GM18907 (cell line): Measurements from ENCODE around the gene INTS11.

Experiments used
- ATAC-seq: cut with Tn5 transposase; IDR thresholded peaks from one replicate; pipeline ENCODE4 v1.9.1; 2021; ENCODE audit warnings: mild to moderate bottlenecking, moderate library complexity; ENCODE audit not compliant: unreplicated experiment

INTS11 gene

DNA sequence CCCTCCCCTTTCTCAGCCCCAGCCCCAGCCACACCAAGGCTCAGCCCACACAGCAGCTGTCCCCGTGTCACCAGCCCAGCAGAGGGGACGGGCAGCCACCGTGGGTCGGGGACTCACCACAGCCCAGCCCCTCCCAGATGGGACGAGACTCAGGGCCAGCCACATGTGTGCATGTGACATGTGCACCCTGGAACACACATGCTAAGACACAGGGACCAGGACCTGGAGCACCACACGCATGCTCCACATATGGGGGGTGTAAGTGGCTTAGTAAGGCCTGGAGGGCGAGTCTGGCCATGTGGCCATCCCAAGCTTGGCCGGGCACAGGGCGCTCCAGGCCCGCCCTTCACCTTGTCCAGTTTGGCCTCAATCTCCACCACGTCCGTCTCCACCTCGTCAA lies 20.7 kb downstream of the INTS11 start:
- ATAC-seq = no peak

DNA sequence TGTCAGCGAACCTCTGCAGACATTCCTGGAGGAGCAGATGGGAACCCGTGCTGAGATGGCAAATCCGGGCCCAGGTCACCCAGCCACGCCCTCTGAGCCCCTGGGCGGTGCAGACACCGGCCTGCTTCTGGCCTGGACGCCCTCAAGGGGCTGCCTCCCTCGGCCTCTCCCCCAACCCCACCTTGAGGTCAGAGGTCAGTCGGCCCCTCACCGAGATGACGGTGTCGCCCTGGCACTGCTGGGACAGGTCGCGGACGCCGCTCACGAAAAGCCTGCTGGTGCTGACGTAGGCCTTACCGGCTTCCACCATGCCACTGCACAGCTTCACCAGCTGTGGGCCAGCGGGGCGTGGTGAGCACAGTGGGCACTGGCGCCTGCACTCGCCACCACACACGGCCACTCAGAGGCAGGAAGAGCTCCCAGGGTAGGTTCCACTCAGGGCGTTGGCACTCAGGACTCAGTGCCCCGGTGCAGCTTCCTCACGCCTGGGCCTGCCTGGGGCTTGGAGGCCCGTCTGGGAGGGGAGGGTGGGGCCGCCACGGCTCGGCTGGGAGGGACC lies 21.4 kb downstream of the INTS11 start:
- no peak for ATAC-seq

DNA sequence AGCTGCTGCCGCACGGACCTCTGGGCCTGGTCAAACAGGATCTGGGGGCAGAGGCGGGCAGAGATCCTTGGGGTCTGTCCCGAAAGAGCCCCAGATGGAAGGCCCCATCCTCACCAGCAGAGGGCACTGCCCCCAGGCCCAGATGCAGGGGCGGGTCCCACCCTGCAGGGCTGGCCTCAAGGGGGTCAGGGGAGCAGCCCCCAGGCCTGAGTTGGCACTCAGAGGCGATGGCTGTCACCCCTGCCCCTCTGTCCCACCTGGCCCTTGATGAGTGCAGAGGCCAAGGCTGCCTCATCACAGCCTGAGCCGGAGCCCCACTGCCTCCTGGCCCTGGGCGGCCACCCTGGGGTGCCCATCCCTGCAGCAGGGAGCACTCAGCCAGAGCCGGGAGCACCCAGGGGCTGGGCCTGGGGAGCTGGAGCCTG lies 22.4 kb downstream of the INTS11 start:
- no peak for ATAC-seq

DNA sequence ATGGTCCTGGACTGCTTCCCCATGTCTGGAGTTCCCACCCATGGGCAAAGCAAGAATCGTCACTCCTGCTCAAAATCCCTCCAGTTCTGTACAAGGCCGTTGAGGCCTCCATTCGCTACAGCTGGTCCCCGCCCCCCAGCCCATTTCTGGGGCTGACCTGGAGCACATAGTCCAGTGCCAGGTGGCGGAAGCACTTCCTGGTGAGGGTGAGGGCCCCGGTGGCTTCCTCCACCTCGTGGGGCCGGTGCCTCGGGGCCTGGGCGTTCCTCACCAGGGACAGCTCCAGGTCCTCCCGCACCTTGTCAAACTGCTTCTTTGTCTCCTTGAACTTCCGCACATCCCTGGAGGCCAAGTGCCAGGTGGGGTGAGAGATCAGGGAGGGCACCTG lies 24.1 kb downstream of the INTS11 start:
- ATAC-seq = no peak

DNA sequence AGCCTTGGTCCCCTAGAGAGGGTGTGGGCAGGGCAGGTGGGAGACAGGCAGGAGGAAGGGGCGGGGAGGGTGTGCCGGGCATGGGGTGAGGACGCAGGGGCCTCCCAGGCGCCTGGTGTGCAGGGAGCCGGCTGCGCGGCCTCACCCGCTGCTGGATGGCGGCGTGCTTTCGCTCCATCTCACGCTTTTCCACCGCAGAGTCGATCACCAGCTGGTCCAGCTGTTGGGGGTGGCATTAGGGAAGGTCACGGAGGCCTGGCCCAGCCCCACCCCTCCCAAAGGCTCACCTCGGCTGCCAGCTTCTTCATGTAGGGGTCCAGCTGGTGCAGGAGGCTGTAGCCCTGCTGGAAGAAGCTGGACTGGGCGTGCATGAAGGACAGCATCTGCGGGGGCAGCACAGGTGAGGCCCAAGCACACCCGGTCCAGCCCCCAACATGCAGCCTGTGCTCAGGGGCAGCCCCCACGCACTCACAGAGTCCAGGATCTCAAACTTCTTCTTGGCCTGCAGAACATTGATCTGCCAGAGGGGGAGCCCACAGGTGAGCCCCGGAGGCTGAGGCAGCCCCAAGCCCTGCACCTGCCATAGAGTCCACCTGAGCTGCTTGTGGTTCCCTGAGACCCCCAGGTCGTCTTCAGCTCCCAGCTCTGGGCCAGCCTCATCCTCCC lies 24.6 kb downstream of the INTS11 start:
- ATAC-seq = no peak

DNA sequence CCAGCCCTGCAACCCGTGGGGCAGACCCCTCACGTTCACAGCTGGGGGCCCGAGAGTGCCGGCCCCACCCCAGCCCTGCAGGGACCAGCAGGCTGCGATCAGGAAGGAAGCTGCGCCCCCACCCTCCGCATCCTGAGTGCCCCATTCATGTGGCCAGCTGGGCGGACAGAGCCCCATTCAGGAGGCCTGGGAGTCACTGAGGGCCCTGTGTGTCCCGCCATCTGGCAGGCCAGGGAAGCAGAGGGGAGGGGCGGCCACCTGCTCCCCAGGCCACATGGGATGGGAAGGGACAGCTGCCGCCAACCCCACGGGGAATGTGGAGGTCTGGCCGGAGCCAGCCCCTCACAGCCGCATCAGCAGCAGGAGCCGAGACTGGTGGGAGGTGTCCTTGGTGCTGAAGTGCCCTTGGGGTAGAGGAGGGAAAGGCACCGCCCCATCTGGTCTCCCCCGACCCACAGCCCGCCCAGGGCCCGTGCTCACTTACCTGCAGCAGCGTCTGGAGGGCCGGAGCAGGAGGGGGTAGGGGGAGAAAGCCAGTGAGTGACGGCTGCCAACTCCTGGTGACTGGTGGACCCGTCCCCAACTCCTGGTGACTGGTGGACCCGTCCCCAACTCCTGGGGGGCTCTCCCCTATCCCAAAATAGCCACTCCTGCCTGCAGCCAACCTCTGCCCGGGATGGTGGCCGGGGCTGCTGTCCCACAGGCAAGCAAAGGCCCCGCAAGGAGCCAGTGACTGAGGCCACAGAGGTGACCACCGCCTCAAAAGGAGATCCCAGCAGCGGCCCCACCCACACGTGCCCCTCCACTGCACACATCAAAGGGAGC lies 25.4 kb downstream of the INTS11 start:
- no peak for ATAC-seq

DNA sequence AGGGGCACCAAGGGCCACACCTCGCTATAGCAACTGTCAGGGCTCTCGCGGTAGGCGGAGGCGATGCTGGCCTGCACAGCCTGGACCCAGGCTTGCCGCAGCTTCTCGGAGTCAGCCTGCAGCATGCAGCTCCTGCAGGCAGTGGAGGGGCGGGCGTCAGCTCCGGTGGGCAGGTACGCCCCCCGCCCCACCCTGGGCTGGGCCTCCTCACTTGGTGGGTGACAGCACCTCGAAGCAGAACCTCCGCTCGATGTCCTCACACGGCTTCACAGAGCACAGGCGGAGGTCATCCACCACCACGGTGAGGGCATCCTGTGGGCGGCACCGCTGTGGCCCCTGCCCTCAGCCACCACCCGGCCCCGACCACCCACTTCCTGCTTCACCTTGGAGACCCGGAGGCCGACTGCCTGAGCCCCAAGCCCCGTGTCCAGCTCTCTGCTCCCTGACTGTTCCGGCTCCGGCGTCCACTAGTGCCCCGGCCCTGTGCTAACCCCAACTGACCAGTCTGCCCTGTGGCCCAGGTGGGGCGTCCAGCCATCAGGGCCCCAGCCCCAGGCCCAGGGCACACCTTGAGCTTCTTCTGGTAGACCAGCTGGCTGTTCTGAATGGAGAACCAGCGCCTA lies 26.5 kb downstream of the INTS11 start:
- ATAC-seq = no peak

DNA sequence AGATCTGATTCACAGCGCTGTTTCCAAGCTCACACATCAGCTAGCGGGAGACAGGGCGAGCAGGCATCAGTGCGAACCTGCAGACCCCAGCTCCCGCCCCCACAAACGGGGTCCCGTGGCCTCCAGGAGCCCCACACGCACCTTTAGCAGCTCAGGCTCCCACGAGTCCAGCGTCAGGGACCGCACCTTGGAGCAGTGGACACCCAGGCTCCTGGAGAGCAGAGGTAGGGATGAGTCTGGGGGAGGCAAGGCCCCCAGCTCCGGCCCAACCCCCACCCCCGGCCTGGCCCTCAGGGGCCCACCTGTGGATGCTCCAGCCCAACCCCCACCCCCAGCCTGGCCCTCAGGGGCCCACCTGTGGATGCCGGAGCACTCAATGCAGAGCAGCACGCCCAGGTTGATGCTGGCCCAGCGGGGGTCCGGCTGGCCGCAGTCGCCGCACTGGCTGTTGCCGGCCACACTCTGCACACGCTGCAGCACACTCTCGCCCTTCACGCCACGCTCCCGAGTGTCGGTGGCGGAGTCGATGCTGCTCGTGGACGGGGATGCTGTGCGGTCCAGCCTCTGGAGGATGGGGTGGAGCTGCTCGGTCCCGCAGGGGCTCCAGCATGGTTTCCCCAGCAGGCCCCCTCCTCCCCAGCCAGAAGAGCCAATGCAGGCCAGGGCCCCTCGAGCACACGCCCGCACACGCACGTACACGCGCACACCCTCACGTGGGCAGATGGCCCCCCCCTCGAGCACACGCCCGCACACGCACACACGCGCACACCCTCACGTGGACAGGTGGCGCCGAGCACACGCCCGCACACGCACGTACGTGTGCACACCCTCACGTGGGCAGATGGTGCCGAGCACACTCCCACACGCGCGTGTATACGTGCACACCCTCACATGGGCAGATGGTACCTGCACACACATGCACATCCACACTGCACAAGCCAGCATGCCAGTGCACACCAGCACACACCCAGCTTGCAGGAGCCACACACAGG lies 28.1 kb downstream of the INTS11 start:
- no peak for ATAC-seq

DNA sequence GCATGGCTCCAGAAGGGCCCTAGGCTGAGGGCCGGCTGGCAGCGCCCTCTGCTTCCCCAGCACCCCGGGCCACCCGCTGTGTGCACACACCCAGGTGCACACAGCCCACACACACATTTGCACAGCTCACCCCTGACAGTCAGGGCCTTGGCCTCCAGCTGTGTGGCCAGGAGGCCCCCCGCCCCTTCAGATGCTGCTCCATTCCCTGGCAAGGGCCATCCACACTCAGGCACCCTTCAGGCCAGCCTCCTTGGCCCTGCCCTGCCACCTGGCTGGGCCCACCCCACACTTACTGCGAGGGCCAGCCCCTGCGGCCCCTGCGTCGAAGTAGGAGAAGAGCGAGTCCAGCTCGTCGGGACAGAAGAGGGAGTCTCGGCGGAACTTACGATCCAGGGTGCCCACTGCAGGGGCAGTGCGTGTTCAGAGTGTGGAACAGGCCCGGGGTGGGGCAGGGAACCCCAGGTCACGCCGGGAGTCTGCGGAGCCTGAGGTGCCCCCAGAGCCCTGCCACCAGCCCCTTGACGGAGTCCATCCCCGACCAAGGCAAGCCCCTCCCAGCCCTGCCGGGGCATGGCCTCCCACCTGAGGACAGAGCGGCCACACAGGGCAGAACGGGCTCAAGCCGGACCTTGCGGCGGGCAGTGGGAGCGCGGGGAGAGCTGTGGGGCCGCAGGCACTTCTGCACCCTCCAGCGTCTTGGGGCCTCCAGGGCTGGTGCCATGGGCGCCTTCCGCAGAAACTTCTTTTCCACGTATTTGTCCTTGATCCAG lies 29.1 kb downstream of the INTS11 start:
- ATAC-seq = no peak

DNA sequence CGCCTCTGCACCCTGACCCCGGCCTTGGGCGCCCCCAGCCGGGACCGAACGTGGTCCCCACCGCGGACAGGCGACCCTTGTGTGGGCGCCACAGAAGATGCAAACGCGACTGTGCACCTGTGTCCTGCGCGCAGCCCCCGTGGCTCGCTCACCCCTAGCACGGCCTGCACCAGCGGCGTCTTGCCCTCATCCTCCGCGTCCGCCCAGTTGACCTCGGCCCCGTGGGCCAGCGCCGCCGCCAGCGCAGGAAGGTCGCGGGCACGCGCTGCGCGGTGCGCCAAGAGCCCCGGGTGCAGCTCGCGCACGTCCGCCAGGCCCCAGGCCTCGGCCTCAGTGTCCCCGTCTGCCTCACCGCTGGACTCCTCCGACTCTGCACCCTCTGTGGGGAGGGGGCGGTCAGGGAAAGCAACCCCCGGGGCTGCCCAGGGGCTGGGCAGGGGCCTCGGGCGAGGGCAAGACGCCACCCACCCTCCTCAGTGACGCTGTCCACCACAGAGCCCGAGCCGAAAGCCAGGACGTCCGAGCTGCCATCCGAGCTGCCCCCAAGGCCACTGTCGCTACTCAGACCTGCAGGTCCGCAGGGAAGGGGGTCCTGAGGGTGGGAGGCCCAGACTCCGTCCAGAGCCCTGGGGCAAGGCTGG lies 30.1 kb downstream of the INTS11 start:
- no peak for ATAC-seq

DNA sequence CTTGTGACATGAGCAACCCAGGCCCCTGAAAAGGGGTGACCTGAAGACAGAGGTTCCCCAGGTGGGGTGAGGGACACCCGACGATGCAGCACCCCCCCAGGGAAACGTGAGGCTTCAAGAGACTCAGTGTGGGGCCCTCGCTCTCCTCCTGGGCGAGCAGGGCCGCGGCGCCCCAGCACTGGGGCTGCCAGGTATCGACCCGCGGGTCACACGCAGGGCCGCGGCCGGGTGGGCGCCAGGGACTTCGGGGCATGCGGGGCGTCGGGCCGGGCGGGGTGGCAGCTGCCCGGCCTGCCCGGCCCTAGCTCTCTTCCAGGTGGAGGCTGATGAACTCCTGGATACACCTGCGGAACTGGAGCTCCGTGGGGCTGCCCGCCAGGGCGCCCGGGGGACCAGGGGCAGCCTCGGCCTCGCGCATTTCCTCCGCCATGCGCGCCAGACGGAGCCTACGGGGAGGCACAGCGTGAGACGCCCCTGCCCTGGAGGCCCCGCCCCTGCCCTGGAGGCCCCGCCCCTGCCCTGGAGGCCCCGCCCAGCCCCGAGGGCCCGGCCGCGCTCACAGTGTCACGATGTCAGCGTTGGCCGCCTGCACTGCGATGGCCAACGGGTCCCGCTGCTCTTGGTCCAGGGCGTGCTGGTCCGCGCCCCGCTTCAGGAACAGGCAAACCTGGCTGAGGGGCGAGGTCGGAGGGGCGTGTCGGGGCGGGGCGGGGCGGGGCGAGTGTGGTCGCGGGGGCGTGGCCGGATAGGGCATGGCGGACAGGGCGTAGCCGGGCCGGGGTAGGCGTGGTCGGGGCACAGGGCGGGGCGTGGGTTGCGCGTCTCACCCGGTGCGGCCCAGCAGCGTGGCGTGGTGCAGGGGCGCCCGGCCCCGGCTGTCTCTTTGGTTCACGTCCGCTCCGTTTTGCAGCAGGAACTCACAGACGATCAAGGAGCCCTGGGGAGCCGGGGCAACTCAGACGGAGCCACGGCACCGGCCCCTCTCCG lies 30.9 kb downstream of the INTS11 start:
- no peak for ATAC-seq

DNA sequence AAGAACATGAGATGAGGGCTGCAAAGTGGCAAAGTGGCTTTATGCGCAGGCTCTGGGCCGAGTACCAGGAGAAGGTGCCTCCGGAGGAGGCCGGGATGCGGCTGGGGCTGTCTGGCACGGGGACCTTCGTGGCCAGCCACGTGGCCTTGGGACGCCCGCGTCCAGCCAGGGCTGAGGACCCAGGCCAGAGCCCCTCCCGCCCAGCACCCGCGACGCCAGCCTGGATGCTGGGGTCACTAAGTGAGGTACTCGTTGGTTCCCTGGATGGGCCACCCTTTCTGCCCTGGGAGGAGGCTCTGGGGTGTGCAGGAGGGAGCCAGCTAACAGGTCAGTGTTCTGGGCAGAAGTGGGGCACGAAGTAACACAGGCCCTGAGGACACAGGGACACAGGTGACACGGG lies 31.6 kb downstream of the INTS11 start:
- ATAC-seq = no peak

DNA sequence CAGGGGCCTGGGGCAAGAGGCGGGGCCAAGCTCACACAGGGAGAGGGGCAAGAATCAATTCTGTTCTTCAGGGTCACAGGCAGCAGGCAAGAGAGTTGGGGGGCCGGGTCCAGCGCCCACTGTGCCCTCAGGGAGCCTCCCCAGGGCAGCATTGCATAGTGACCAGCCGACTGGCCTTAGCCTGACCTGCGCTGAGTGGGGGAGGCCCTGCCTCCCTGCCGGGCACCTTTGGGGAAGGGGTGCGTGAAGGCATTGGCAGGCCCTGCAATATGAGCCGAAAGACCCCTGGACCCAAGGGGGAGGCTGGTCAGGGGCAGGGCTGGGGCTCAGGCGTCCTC lies 32.0 kb downstream of the INTS11 start:
- no peak for ATAC-seq

DNA sequence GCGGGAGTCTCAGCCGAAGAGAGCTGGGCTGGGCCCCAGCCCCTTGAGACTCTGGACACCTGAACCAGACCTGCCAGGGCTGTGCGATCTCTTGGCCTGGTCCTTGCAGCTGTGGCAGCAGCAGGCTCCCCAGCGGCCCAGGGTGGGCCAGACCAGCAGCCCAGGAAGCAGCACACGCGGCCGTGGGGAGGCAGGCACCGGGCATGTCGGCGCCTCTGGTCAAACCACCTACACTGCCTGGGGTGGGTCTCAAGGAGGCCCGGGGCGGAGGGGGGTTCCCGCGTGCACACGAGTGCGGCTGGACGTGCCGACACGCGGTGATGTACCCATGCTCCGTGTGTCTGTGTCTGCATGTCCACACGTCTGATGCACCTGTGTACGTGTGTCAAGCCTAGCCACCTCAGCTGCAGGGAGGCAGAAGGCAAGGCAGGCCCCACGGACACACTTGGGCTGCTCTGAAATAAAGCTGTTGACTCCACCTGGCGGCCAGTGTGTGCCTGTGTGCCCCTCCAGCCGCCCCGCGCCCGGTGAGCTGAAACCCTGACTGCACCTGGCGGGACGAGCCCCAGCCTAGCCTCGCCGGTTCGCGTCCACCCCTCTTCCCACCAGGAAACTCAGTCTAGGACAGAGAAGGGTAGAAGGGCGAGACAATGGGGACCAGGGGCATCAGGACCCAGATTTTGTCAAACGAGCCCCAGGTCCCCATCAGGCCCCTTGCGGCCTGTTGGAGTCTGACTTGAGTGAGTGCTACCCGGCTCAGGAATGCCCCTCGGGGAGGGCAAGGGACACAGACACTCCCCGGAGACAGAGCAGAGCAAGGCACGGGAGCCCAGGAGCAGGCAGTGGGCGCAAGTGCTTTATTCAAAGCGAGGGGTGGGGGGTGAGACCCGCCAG lies 32.7 kb downstream of the INTS11 start:
- peak; percentile 41 for ATAC-seq

DNA sequence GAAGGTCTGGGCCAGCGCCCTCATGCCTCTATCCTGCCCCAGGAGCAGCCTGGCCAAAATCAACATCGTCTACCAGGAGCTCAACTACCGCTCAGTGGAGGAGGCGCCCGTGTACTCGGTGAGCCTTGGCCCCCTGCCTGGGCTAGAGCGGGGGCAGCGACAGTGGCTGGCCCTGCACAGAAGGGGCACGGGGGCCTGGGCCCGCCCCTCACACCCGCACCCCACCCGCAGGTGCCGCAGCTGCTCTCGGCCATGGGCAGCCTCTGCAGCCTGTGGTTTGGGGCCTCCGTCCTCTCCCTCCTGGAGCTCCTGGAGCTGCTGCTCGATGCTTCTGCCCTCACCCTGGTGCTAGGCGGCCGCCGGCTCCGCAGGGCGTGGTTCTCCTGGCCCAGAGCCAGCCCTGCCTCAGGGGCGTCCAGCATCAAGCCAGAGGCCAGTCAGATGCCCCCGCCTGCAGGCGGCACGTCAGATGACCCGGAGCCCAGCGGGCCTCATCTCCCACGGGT lies 33.4 kb downstream of the INTS11 start:
- no peak for ATAC-seq

DNA sequence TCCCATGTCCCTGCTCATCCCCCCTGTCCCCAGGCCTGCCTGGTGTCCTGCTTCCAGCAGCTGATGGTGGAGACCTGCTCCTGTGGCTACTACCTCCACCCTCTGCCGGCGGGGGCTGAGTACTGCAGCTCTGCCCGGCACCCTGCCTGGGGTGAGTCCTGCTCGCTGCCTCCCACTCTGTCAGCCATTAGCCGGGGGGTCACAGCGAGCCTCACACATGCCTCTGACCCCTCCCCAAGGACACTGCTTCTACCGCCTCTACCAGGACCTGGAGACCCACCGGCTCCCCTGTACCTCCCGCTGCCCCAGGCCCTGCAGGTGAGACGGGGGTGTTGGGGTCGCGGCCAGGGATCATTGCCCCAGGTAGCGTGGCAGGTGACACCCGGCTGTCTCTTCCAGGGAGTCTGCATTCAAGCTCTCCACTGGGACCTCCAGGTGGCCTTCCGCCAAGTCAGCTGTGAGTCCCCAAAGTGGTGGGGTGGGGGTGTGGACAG lies 34.2 kb downstream of the INTS11 start:
- ATAC-seq = no peak
